ENCODE data around the gene C11orf91. TPM values are rescaled to one million over a fixed set of nuclear protein-coding genes. Genes with fewer than 3 reads are reported as not detected.
A peak's percentile ranks its signal among the peaks of the same experiment; 100 is the strongest.
"Not testable (repeated sequence)": the region's sequence is repeated elsewhere in the genome, so short reads cannot be mapped to it uniquely, and the experiment has no call there.

The C11orf91 gene
- total RNA-seq, 1 donor from 2014 or later: 0.23 TPM

DNA sequence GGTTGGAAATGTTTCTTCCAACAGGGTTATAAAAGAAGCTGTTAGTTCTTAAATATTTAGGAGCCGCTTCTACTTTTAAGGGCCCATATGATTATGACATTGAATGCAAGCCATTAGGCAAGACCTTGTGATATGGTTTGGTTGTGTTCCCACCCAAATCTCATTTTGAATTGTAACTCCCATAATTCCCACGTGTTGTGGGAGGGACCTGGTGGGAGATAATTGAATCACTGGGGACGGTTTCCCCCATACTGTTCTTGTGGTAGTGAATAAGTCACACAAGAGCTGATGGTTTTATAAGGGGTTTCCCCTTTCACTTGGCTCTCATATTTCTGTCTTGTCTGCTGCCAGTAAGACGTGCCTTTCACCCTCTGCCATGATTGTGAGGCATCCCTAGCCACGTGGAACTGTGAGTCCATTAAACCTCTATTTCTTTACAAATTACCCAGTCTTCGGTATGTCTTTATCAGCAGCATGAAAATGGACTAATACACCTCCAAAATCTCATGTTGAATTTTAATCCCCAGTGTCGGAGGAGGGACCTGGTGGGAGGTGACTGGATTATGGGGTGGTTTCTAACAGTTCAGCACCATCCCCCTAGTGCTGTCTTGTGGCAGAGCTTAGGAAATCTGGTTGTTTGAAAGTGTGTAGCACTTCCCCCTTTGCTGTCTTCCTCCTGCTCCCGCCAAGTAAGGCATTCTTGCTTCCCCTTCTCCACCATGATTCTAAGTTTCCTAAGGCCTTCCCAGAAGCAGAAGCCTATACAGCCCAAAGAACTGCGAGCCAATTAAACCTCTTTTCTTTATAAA, 31.3 kb upstream of the C11orf91 start:
- Mint-ChIP-seq H3K4me3 (peak overlapping the region; percentile 29), H3K4me1 (ENCODE audit: low read depth) (peaks cover 57% of the 10 kb centered on the region), H3K27ac (peak overlapping the region; percentile 16), H3K9me3 (no peaks in the 10 kb centered on the region), H3K27me3 (ENCODE audit: insufficient read depth) (peaks cover 2% of the 10 kb centered on the region), H3K36me3 (ENCODE audit: low read depth) (peaks cover 40% of the 10 kb centered on the region)
- intact Hi-C loops (cut with micrococcal nuclease): loop anchor here (1.0 to 10.0 kb wide), 3 partner anchors 9 to 703 kb away; partner anchors contain the start of genes CAT and CSTF3
- DNase-seq (ENCODE audit: low spot score): no peak

DNA sequence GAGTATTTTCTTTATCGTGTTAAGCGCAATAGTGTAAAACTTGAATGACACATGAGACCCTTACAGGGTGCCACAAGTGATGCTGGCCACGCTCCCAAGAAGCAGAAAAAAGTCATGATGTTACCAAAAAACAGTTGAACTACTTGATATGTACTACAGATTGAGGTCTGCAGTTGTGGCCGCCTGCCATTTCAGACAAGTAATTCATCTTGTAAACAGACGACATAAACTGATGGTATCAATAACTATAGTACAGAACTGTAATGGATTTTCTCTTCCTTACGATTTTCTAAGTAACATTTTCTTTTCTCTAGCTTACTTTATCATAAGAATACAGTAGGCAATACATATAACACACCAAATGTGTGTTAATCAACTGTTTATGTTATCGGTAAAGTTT, 30.1 kb upstream of the C11orf91 start:
- no peak overlapping the region for H3K27ac Mint-ChIP-seq
- H3K4me1 Mint-ChIP-seq (ENCODE audit: low read depth): peaks cover 68% of the 10 kb centered on the region
- H3K4me3 Mint-ChIP-seq: no peak overlapping the region
- H3K27me3 Mint-ChIP-seq (ENCODE audit: insufficient read depth): peaks cover 3% of the 10 kb centered on the region
- H3K36me3 Mint-ChIP-seq (ENCODE audit: low read depth): peaks cover 48% of the 10 kb centered on the region
- no peaks in the 10 kb centered on the region for H3K9me3 Mint-ChIP-seq
- DNase-seq (ENCODE audit: low spot score): no peak
- intact Hi-C loops (cut with micrococcal nuclease): loop anchor here (1.0 to 10.0 kb wide), 3 partner anchors 7 to 704 kb away; partner anchors contain the start of genes CAT and CSTF3

DNA sequence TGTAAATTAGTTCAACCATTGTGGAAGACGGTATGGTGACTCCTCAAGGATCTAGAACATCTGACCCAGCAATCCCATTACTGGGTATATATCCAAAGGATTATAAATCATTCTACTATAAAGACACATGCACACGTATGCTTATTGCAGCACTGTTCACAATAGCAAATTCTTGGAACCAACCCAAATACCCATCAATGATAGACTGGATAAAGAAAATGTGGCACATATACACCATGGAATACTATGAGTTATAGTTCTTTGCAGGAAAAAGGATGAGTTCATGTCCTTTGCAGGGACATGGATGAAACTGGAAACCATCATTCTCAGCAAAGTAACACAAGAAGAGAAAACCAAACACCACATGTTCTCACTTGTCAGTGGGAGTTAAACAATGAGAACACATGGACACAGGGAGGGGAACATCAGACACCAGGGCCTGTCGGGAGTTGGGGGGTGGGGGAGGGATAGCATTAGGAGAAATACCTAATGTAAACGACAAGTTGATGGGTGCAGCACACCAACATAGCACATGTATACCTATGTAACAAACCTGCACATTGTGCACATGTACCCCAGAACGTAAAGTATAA, 28.5 kb upstream of the C11orf91 start:
- H3K27ac Mint-ChIP-seq; H3K9me3 Mint-ChIP-seq; H3K27me3 Mint-ChIP-seq (ENCODE audit: insufficient read depth); H3K4me3 Mint-ChIP-seq; DNase-seq (ENCODE audit: low spot score); intact Hi-C loops (cut with micrococcal nuclease): not testable (repeated sequence)
- Mint-ChIP-seq H3K4me1 (ENCODE audit: low read depth) (peaks cover 71% of the 10 kb centered on the region), H3K36me3 (ENCODE audit: low read depth) (peaks cover 51% of the 10 kb centered on the region)

DNA sequence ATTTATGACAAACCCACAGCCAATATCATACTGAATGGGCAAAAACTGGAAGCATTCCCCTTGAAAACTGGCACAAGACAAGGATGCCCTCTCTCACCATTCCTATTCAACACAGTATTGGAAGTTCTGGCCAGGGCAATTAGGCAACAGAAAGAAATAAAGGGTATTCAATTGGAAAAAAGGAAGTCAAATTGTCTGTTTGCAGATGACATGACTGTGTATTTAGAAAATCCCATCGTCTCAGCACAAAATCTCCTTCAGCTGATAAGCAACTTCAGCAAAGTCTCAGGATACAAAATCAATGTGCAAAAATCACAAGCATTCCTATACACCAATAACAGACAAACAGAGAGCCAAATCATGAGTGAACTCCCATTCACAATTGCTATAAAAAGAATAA, 26.9 kb upstream of the C11orf91 start:
- H3K4me3 Mint-ChIP-seq; H3K27me3 Mint-ChIP-seq (ENCODE audit: insufficient read depth); DNase-seq (ENCODE audit: low spot score); H3K27ac Mint-ChIP-seq; H3K9me3 Mint-ChIP-seq; intact Hi-C loops (cut with micrococcal nuclease): not testable (repeated sequence)
- Mint-ChIP-seq H3K4me1 (ENCODE audit: low read depth) (peaks cover 75% of the 10 kb centered on the region), H3K36me3 (ENCODE audit: low read depth) (peaks cover 39% of the 10 kb centered on the region)

DNA sequence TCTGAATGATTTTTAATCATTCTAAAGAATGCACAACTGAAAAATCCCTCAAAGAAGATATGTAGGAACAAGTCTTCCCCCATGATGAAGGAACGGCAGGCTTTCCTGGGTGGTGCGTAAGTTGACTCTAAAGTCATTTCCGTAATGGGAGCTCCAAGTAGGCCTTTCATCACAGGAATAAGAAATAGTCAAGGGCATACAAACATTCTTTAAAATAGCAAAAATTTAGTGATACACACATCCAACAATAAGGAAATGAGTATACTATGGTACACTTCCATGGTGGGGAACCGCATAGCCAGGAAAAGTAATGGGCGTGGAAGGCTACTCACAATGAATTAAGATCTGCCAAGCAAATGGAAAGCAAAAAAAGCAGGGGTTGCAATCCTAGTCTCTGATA, 24.9 kb upstream of the C11orf91 start:
- H3K9me3 Mint-ChIP-seq: no peaks in the 10 kb centered on the region
- H3K36me3 Mint-ChIP-seq (ENCODE audit: low read depth): peaks cover 42% of the 10 kb centered on the region
- DNase-seq (ENCODE audit: low spot score): no peak
- no peak overlapping the region for H3K27ac Mint-ChIP-seq
- peaks cover 77% of the 10 kb centered on the region for H3K4me1 Mint-ChIP-seq (ENCODE audit: low read depth)
- intact Hi-C loops (cut with micrococcal nuclease): no loop called here
- peaks cover 3% of the 10 kb centered on the region for H3K27me3 Mint-ChIP-seq (ENCODE audit: insufficient read depth)
- H3K4me3 Mint-ChIP-seq: no peak overlapping the region

DNA sequence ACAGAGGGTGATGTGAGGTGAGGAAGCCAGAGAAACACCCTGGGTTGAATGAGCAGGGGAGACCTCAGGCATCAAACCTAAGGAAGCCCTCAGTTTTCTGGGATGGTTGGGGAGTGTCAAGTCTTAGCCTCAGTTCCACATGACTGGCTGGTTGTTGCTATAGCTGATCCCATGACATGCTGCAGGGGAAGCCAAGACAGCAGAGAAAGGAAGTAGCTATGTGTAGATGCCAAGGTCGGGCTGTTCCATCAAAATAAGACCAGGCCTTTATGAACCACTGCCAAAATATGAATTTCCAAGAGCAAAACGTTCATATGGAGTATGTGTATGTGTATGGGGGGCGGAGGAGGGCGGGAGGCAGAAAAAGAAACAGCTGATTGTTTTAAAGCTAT, 24.0 kb upstream of the C11orf91 start:
- H3K36me3 Mint-ChIP-seq (ENCODE audit: low read depth): peaks cover 49% of the 10 kb centered on the region
- DNase-seq (ENCODE audit: low spot score): no peak
- H3K4me1 Mint-ChIP-seq (ENCODE audit: low read depth): peaks cover 83% of the 10 kb centered on the region
- intact Hi-C loops (cut with micrococcal nuclease): loop anchor here (5.0 kb wide), 5 partner anchors 48 to 682 kb away; partner anchors contain the start of genes FBXO3 and LMO2
- peak overlapping the region; percentile 12 for H3K4me3 Mint-ChIP-seq
- H3K9me3 Mint-ChIP-seq: no peaks in the 10 kb centered on the region
- H3K27ac Mint-ChIP-seq: peak overlapping the region; percentile 68
- H3K27me3 Mint-ChIP-seq (ENCODE audit: insufficient read depth): peaks cover 3% of the 10 kb centered on the region

DNA sequence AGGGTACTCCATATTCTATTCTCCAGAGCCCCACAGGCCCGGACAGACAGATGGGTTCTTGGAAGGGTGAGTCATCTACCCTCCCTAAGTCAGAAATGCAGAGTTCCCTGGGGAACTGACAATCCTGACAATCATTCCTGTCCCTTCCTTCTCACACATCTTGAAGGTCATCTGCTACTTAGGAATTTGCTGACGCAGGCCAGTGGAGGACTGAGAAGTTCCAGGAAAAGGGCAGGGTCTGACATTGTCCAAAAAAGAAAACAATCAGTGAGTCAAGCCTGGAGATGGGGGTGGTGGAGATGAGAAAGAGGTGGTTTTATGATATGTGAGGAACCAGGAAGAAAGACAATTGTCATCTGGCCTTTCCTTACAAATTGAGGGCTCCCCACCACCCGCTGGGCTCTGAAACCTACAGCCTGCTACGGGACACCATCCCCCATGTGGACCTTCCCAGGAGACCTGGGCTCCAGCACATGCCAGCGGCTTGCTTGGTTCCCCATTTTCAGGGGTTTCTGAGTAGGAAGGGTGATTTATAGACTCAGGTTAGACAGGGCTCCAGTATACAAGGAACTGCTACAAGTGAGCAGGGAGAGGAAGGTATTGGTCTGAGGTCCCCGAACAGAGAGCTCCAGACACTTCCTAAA, 22.7 kb upstream of the C11orf91 start:
- H3K4me1 Mint-ChIP-seq (ENCODE audit: low read depth): peaks cover 79% of the 10 kb centered on the region

DNA sequence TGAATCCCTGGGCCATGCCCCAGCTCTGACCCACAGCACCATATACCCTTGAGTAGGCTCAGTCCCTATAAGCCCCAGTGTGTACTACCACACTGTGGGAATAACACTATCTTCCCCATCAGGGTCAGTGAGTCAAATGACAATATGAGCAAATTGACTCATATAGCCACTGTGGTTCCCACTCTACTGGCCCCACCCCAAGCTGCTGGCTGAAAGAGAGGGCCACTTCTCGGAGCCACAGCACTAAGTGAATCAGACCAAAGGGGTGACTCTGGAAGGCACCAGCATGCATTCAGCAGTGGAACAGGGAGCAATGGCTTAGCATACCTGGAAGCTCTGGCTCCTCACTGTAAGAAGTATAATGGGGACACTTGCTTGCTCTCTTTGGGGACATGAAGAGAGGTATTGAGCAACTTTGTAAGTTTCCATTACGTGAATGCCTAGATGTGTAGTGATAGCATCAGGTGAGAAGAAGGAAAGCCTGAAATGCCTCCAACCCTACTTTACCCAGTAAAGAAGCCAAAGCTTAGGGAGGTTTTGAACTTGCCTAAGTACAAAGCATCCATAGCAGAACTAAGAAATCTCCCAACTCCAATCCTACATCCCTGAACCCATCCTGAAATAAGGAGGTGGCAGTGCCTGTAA, 22.1 kb upstream of the C11orf91 start:
- peaks cover 77% of the 10 kb centered on the region for H3K4me1 Mint-ChIP-seq (ENCODE audit: low read depth)
- DNase-seq (ENCODE audit: low spot score): peak; percentile 41
- H3K9me3 Mint-ChIP-seq: no peaks in the 10 kb centered on the region
- peak overlapping the region; percentile 68 for H3K27ac Mint-ChIP-seq
- peaks cover 39% of the 10 kb centered on the region for H3K36me3 Mint-ChIP-seq (ENCODE audit: low read depth)
- H3K27me3 Mint-ChIP-seq (ENCODE audit: insufficient read depth): peaks cover 2% of the 10 kb centered on the region
- H3K4me3 Mint-ChIP-seq: peak overlapping the region; percentile 61
- intact Hi-C loops (cut with micrococcal nuclease): loop anchor here (1.0 to 5.0 kb wide), 8 partner anchors 9 to 680 kb away; partner anchors contain the start of genes FBXO3 and LMO2

More for the DNA sequence above, 22.7 kb upstream of the C11orf91 start:
- no peak for DNase-seq (ENCODE audit: low spot score)
- Mint-ChIP-seq H3K4me3 (peak overlapping the region; percentile 61), H3K27ac (peak overlapping the region; percentile 68), H3K9me3 (no peaks in the 10 kb centered on the region), H3K36me3 (ENCODE audit: low read depth) (peaks cover 41% of the 10 kb centered on the region), H3K27me3 (ENCODE audit: insufficient read depth) (peaks cover 3% of the 10 kb centered on the region)
- intact Hi-C loops (cut with micrococcal nuclease): loop anchor here (1.0 to 5.0 kb wide), 6 partner anchors 8 to 681 kb away; partner anchors contain the start of genes FBXO3 and LMO2

DNA sequence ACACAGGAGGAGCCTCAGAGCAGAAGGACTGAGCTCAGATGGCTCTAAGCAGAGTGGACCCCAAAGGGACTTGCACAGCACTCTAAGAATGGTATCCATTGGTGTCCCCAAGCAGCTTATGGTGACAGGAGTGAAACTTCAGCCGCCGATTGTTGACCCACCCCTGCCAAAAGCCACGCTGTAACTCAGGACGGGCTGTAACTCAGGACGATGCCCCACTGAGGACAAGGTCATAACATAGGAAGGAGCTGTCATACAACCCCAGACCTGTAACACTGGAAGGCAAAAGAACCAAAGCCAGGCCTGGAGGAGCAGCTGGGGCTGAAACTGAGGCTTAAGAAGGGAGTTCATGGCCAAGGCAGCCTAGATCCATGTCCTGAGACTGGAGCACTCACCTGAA, 21.4 kb upstream of the C11orf91 start:
- intact Hi-C loops (cut with micrococcal nuclease): loop anchor here (1.0 to 5.0 kb wide), 7 partner anchors 13 to 680 kb away; partner anchors contain the start of genes FBXO3 and LMO2
- H3K27me3 Mint-ChIP-seq (ENCODE audit: insufficient read depth): peaks cover 1% of the 10 kb centered on the region
- H3K4me1 Mint-ChIP-seq (ENCODE audit: low read depth): peaks cover 70% of the 10 kb centered on the region
- no peak for DNase-seq (ENCODE audit: low spot score)
- H3K36me3 Mint-ChIP-seq (ENCODE audit: low read depth): peaks cover 44% of the 10 kb centered on the region
- no peaks in the 10 kb centered on the region for H3K9me3 Mint-ChIP-seq
- H3K27ac Mint-ChIP-seq: peak overlapping the region; percentile 68
- H3K4me3 Mint-ChIP-seq: peak overlapping the region; percentile 48

DNA sequence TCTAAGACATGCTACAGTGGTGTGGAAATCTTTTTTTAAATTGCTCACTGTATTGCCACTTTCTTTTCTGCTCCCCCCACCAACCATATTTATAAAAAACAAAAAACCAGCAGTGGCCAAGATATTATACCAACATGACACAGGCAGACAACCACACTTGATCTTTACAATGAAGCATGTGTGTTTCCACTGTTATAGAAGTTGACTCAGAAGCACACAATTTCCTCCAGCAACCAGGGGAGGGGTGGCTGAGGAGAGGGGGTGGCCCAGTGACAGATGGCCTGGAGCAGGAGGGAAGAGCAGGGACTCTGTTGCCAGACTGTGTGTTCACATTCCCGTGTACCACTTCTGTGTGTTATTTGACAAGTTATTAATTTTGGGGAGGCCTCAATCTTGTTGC, 20.8 kb upstream of the C11orf91 start:
- peaks cover 43% of the 10 kb centered on the region for H3K36me3 Mint-ChIP-seq (ENCODE audit: low read depth)
- H3K9me3 Mint-ChIP-seq: no peaks in the 10 kb centered on the region
- peaks cover 67% of the 10 kb centered on the region for H3K4me1 Mint-ChIP-seq (ENCODE audit: low read depth)
- peak overlapping the region; percentile 48 for H3K4me3 Mint-ChIP-seq
- DNase-seq (ENCODE audit: low spot score): no peak
- intact Hi-C loops (cut with micrococcal nuclease): loop anchor here (5.0 kb wide), 5 partner anchors 51 to 679 kb away; partner anchors contain the start of genes FBXO3 and LMO2
- H3K27ac Mint-ChIP-seq: peak overlapping the region; percentile 68
- peaks cover 1% of the 10 kb centered on the region for H3K27me3 Mint-ChIP-seq (ENCODE audit: insufficient read depth)

DNA sequence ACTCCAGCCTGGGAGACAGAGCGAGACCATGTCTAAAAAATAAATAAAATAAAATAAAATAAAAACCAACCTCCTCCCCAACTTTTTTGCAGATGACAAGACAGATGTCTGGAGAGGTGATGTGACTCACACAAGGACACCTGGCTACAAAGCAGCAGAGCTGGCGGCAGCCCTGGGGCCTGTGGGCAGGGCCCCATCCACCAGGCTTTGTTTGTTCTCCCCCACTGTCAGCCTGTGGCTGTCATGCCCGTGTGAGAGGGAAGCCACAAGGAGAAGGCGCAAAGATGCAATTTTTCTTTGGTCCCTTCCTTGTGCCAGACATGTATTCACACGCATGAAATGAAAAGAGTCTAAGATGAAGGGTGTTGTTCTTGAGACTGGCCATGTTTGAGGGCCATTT, 19.0 kb upstream of the C11orf91 start:
- H3K27ac Mint-ChIP-seq: no peak overlapping the region
- no peaks in the 10 kb centered on the region for H3K9me3 Mint-ChIP-seq
- intact Hi-C loops (cut with micrococcal nuclease): no loop called here
- H3K4me3 Mint-ChIP-seq: no peak overlapping the region
- no peak for DNase-seq (ENCODE audit: low spot score)
- H3K36me3 Mint-ChIP-seq (ENCODE audit: low read depth): peaks cover 36% of the 10 kb centered on the region
- peaks cover 48% of the 10 kb centered on the region for H3K4me1 Mint-ChIP-seq (ENCODE audit: low read depth)
- H3K27me3 Mint-ChIP-seq (ENCODE audit: insufficient read depth): no peaks in the 10 kb centered on the region

DNA sequence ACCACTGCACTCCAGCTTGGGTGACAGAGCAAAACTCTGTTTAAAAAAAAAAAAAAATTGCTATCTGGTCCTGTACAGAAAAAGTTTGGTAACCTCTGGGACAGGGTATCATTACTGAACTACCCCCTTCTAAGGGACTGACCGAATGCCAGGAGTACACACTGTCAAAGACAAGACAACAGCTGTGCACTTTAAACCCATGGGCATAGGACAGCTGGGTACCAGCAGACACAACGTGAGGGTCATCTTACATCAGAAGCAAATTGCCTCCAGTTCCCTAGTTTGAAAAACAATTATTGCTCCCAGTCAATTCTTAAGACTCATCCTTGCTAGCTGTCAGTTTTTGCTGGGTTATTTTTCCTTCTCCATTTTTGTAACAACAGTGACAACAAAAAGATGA, 17.8 kb upstream of the C11orf91 start:
- H3K36me3 Mint-ChIP-seq (ENCODE audit: low read depth): peaks cover 35% of the 10 kb centered on the region
- intact Hi-C loops (cut with micrococcal nuclease): no loop called here
- peaks cover 37% of the 10 kb centered on the region for H3K4me1 Mint-ChIP-seq (ENCODE audit: low read depth)

More for the DNA sequence above, 17.8 kb upstream of the C11orf91 start:
- no peak for DNase-seq (ENCODE audit: low spot score)
- Mint-ChIP-seq H3K27ac (no peak overlapping the region), H3K9me3 (no peaks in the 10 kb centered on the region), H3K4me3 (no peak overlapping the region), H3K27me3 (ENCODE audit: insufficient read depth) (no peaks in the 10 kb centered on the region)

Measured in activated T-helper 1 cell treated with anti-CD3 and anti-CD28 coated beads, Interleukin-12 subunit alpha, Interleukin-12 subunit beta, Interleukin-2, Interleukin-4 antibody, amounts not matched to agents 30 ng/mL and 10 ng/mL and 1 ng/mL, durations not matched to agents 14 hours and 24 hours and 36 hours (primary cell).